Upper lobe of left lung (tissue), 6 donors: ENCODE data around the gene BACH1. TPM values are rescaled to one million over a fixed set of nuclear protein-coding genes. Genes with fewer than 3 reads are reported as not detected.

ENCODE experiments used
- ATAC-seq, 2 donors: fragments of 200-7000 bp; cut with Tn5 transposase; one replicate each; pipeline ENCODE4 v1.9.1; 2022; ENCODE audit warnings: mild to moderate bottlenecking in 2 of 2, moderate library complexity in 2 of 2; ENCODE audit not compliant: low FRiP score in 2 of 2
- DNase-seq, 2 donors: peaks; one replicate each; pipeline ENCODE4 v3.0.0-alpha.2; 2019 to 2020
- H3K27ac ChIP-seq, 4 donors: fragments of 200-600 bp; sonication (generic); one replicate each; pipeline ENCODE4 v1.5.1; 2016 to 2019
- H3K27me3 ChIP-seq, 4 donors: fragments of 200-600 bp; sonication (generic); one replicate each; pipeline ENCODE4 v1.5.1; 2017 to 2019
- H3K36me3 ChIP-seq, 4 donors: fragments of 200-600 bp; sonication (generic); one replicate each; pipeline ENCODE4 v1.5.1; 2016 to 2019
- H3K4me1 ChIP-seq, 4 donors: fragments of 200-600 bp; sonication (generic); one replicate each; pipeline ENCODE4 v1.5.1; 2018 to 2019
- H3K4me3 ChIP-seq, 4 donors: fragments of 200-600 bp; sonication (generic); one replicate each; pipeline ENCODE4 v1.5.1; 2017 to 2019; ENCODE audit warnings: mild to moderate bottlenecking in 2 of 4, moderate library complexity in 1 of 4
- H3K9me3 ChIP-seq, 4 donors: fragments of 200-600 bp; sonication (generic); one replicate each; pipeline ENCODE4 v1.5.1; 2018 to 2019
- CTCF ChIP-seq, 6 experiments: fragments of 450-650 bp in 4 of 6; fragments of 200-600 bp in 2 of 6; sonication (generic) in 2 of 6; IDR thresholded peaks; one replicate each; pipeline ENCODE4 v1.5.1; 2016 to 2019; ENCODE audit warnings: antibody characterized with exemption in 6 of 6
- EP300 ChIP-seq, 4 donors: sonication (generic); formaldehyde crosslinking; IDR thresholded peaks; one replicate each; pipeline ENCODE4 v1.5.1; 2017; ENCODE audit warnings: antibody characterized with exemption in 4 of 4, control low read depth in 2 of 4
- POLR2A ChIP-seq, 4 donors: fragments of 450-650 bp; IDR thresholded peaks; one replicate each; pipeline ENCODE4 v1.5.1; 2016 to 2017; ENCODE audit warnings: antibody characterized with exemption in 4 of 4, mild to moderate bottlenecking in 2 of 4
- POLR2AphosphoS5 ChIP-seq, 2 donors: sonication (generic); formaldehyde crosslinking; IDR thresholded peaks; one replicate each; pipeline ENCODE4 v1.5.1; 2017; ENCODE audit warnings: antibody characterized with exemption in 2 of 2
- WGBS, 2 donors: methylation state at CpG; one replicate each; pipeline ENCODE4 v1.1.5; 2017 to 2018; 5-methylcytosine and 5-hydroxymethylcytosine counted together
- total RNA-seq, 6 donors: library from RNA; depleted of rRNA in 4 of 6; stranded (reverse); fragments of >200 nt in 4 of 6; gene quantifications; one replicate each; pipeline versions ENCODE4 v1.1.0 to v1.2.1, GENCODE V29; 2016 to 2021
- donor health status: DM: no; HTN: no; CAD: no; lungs with moderate emphysema.
- donor health status: DM: no; HTN: yes; CAD: no; lungs with severe emphysema.

BACH1 gene
- total RNA-seq, 6 donors from 2014 or later: 41.6 to 119 (median 78.9) TPM

DNA sequence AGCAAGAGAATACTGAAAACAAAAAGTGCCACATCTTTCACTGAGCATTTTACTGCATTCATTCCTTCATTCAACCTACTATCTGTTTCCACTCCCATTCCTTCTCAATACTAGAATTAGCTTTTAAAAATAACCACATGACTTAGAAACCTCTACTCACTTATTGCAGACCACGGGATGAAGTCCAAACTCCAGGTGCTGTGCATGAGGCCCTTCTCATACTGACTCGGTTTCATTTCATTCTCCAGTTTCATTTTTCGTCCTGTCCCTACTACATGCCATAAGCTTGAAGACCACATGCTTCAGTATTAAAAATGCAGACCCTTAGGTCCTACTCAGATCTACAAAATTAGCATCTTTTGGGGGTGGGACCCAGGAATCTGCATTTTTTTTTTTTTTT lies 2.3 kb upstream of the BACH1 start:
- DNase-seq (no peak), ATAC-seq (no peak)
- Histone ChIP-seq H3K36me3 (no peaks in the 10 kb centered on the region), H3K27me3 (no peaks in the 10 kb centered on the region), H3K4me1 (peaks cover 19 to 27% (median 23%) of the 10 kb centered on the region in 4 donors), H3K9me3 (no peaks in the 10 kb centered on the region), H3K4me3 (no peak overlapping the region), H3K27ac (no peak overlapping the region)
- TF ChIP-seq EP300 (IDR thresholded peaks at IDR 0.05) (no peak), CTCF (IDR thresholded peaks at IDR 0.05) (no peak), POLR2A (IDR thresholded peaks at IDR 0.05) (no peak), POLR2AphosphoS5 (IDR thresholded peaks at IDR 0.05) (no peak)
- WGBS, 2 donors: 85 to 94% methylated on average over 3 of the region's 3 CpGs

GRCh38 chr21:29297483-29298347 lies 1.0 kb upstream of the BACH1 start:
- 84 to 89% methylated on average over 24 to 26 of the region's 27 CpGs for WGBS, 2 donors
- H3K36me3 ChIP-seq: no peaks in the 10 kb centered on the region
- H3K4me3 ChIP-seq: peak overlapping the region in 3 of 4 donors; percentile 57 to 95 (median 88)
- TF ChIP-seq EP300 (IDR thresholded peaks at IDR 0.05) (no peak), POLR2A (IDR thresholded peaks at IDR 0.05) (no peak), CTCF (IDR thresholded peaks at IDR 0.05) (no peak), POLR2AphosphoS5 (IDR thresholded peaks at IDR 0.05) (no peak)
- H3K27me3 ChIP-seq: no peaks in the 10 kb centered on the region
- ATAC-seq (no peak), DNase-seq (peak in 1 of 2 donors; percentile 81)
- H3K27ac ChIP-seq: peak overlapping the region; percentile 97 to 100 (median 98)
- no peaks in the 10 kb centered on the region for H3K9me3 ChIP-seq
- H3K4me1 ChIP-seq: peaks cover 29 to 40% (median 34%) of the 10 kb centered on the region in 4 donors

DNA sequence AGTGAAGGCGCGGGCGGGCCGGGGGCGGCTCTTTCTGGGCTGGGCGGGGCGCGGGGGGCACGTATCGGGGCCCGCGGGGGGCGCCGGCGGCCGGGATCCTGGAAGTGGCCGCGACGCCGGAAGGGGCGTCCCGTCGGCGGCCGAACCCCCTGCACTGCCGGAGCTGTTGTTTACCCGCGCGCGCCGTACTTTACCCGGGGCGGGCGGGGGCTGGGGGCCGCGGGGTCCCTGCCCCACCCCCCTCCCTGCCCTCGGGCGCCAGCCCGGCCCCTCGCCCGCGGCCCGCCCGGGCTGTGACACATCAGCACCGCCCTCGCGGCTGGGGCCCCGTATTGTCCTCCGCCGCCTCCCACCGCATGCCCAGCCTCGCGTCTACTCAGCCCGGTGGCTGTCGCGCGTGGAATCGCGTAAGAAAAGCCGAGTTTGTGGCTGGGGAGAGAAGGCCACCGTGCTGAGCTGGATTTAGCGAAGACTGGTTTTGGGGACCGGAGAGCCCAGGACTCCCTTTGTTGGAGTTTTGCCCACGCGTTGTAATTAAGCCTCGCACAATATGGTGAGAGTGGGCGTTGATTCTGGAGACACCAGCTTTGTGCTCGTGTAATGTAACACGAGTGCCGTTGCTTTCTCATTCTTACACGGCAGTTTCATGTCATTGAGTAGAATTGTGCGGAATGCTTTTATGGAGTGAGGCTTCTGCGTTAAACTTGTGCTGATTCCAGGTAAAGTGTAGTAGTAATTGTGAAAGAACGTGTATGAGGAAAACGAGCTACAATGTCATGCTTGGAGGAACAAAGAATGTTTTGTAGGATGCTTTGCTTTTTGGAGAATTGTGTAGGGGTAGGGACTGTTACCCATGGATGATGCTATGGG lies 559 bp downstream of the BACH1 start:
- Histone ChIP-seq H3K27ac (peak overlapping the region; percentile 97 to 100 (median 98)), H3K36me3 (no peaks in the 10 kb centered on the region), H3K27me3 (no peaks in the 10 kb centered on the region), H3K4me1 (peaks cover 42 to 53% (median 46%) of the 10 kb centered on the region in 4 donors), H3K4me3 (peak overlapping the region; percentile 51 to 95 (median 72)), H3K9me3 (no peaks in the 10 kb centered on the region)
- DNase-seq: peak; percentile 71 to 93
- WGBS, 2 donors: 1% methylated on average over 17 to 40 of the region's 75 CpGs
- TF ChIP-seq POLR2AphosphoS5 (IDR thresholded peaks at IDR 0.05): peak in 1 of 2 donors; percentile 24
- TF ChIP-seq EP300 (IDR thresholded peaks at IDR 0.05): no peak
- ATAC-seq: peak; percentile 80 to 85

GRCh38 chr21:29299916-29300806 lies 1.4 kb downstream of the BACH1 start:
- TF ChIP-seq POLR2A (IDR thresholded peaks at IDR 0.05): peak in 2 of 4 donors; percentile 30 to 62
- peak in 1 of 4 donors; percentile 87 for TF ChIP-seq EP300 (IDR thresholded peaks at IDR 0.05)
- TF ChIP-seq CTCF (IDR thresholded peaks at IDR 0.05): no peak
- peak in 1 of 2 donors; percentile 58 for TF ChIP-seq POLR2AphosphoS5 (IDR thresholded peaks at IDR 0.05)
- Histone ChIP-seq H3K27me3 (no peaks in the 10 kb centered on the region), H3K4me3 (peak overlapping the region; percentile 51 to 95 (median 72)), H3K9me3 (no peaks in the 10 kb centered on the region), H3K36me3 (no peaks in the 10 kb centered on the region), H3K27ac (peak overlapping the region; percentile 97 to 100 (median 98)), H3K4me1 (peaks cover 51 to 62% (median 54%) of the 10 kb centered on the region in 4 donors)
- peak in 1 of 2 donors; percentile 91 for DNase-seq
- peak; percentile 64 to 86 for ATAC-seq
- WGBS, 2 donors: 27 to 37% methylated on average over 13 of the region's 13 CpGs
